HEK293 (cell line): ENCODE results near the gene ITIH5.

ENCODE experiments used
- REST ChIP-seq: fragments of 450-650 bp; formaldehyde crosslinking; IDR thresholded peaks from 2 replicates; pipeline ENCODE4 v1.5.1; 2016; ENCODE audit warnings: missing biosample characterization, missing genetic modification characterization
- ZXDB ChIP-seq: fragments of 450-650 bp; formaldehyde crosslinking; IDR thresholded peaks from 2 replicates; pipeline ENCODE4 v1.5.1; 2016; ENCODE audit warnings: missing biosample characterization, missing genetic modification characterization

GRCh38 chr10:7513455-7513854 is 153.3 kb downstream of the ITIH5 start:
- TF ChIP-seq ZXDB (tag by site-specific recombination) (no peak), REST (tag by site-specific recombination) (no peak)
